HG03196 (cell line): ENCODE results near the gene EEF1A2.

ENCODE experiments used
- ATAC-seq: cut with Tn5 transposase; IDR thresholded peaks from one replicate; pipeline ENCODE4 v1.9.1; 2021; ENCODE audit not compliant: unreplicated experiment

The EEF1A2 gene

GRCh38 chr20:63456429-63457284 is 42.2 kb downstream of the EEF1A2 start:
- ATAC-seq, result no peak

DNA sequence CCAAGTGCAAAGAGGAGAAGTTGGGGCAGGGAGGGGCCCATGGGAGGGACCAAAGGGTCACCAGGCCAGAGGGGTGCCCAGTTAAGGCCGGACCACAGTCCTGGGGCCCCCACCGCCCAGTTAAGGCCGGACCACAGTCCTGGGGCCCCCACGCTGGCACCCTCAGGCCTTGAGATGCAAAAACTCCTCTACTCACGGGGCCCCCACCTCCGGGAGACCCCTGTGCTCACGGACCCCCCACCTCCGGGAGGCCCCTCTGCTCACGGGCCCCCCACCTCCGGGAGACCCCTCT is 43.4 kb downstream of the EEF1A2 start:
- no peak for ATAC-seq

- no peak for ATAC-seq
Measured at GRCh38 chr20:63454731-63455567, 43.9 kb downstream of the EEF1A2 start.

- no peak for ATAC-seq
Measured at GRCh38 chr20:63452821-63453523, 45.9 kb downstream of the EEF1A2 start.

DNA sequence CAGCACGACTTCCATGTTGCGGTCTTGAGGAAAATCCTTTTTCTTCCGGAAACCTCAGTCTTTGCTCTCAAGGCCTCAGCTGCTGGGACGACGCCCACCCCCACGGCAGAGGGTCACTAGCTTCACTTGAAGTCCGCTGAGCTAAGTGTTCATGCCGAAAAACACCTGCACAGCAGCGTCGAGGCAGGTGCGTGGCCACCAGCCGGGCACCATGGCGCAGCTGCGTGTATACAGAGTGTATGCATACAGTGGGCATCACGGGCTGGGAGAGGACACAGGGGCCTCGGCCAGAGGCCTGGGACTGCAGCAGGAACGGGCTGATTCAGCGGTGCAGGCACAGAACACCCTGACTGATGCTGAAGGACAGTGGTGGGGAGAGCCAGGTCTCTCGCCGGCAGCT is 46.5 kb downstream of the EEF1A2 start:
- no peak for ATAC-seq

DNA sequence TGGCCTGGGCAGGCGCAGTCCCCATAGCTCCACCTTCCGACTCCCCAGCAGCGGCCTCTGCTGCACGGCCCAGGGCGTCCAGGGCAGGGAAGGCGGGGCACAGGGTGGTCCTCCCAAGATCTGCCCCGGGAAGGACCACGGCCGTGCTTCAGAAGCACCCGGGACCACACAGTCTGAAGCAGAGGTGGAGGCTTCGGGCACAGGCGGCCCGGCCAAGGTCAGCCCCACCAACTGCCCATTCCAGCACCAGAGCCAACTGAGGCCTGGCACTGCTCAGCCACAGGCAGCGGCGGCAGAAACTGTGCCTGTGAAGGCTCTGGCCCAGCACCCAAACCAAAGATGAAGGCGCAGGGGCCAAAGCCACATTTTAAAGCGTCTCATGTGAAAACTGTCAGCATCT is 47.1 kb downstream of the EEF1A2 start:
- no peak for ATAC-seq

GRCh38 chr20:63449796-63450730 is 48.8 kb downstream of the EEF1A2 start:
- no peak for ATAC-seq

DNA sequence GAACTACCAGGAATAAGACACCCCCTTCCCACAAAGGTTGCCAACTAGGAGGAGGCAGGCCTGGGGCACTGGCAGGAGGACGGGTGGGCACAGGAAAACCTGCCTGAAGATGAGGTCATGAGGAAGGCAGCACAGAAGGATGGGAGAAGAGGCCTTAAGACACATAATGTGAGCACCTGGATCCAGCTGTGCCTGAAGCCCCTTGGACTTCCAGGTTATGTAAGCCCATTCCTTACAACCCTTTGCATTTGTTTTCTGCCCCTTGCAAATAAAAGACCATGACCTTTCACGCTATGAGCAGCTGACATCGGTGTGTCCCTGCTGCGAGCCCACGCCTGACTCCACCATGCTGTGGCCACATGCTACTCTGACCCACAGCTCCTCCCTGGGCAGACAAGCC is 49.9 kb downstream of the EEF1A2 start:
- no peak for ATAC-seq

DNA sequence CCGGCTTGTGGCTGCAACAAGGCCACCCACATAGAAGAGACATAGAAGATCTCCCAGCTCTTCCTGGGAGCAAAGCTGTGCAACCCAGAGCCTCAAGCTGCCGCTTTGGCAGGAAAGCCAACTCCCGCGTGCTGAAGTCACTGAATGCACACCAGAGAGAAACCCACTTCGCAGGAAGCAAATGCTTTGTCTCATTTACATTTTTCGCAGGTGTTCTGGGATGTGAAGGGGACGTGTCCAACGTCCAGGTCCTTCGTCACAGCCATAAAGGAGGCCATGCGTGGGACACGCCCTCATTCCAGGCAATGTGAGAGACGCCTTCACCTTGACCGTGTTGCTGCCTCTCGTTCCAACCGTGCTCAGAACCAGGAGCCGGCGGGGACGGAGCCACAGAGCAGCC is 50.9 kb downstream of the EEF1A2 start:
- no peak for ATAC-seq

- no peak for ATAC-seq
Measured at GRCh38 chr20:63447320-63447719, 51.6 kb downstream of the EEF1A2 start.

GRCh38 chr20:63446216-63447024 is 52.5 kb downstream of the EEF1A2 start:
- no peak for ATAC-seq

DNA sequence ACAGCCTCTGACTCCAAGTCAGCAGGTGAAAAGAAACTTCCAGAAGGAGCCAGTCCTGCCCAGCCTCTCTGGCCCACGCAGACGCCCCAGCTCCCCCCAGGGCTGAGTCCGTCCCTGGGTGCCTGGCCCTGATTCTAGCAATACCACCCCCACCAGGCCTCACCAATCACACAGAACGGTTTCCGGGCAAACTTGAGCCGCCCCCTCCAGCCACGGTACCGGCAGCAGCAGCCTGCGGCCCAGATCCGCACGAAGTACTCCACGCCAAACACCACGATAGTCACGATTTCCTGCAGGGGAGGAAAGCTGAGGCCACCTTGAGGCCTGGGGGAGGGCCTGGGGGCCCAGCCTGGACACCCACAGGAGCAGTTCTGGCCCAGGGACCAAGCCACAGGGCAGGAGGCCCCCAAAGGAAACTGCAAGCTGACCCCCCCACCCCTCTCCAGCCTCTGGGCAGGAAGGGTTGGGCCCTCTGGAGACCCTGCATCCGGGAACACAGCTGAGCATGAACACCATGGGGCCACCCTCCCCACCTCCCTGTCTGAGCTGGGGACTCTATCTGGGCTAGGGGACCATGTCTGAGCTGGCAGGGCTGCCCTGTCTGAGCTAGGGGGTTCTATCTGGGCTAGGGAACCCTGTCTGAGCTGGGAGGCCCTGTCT is 53.7 kb downstream of the EEF1A2 start:
- no peak for ATAC-seq

- ATAC-seq, result no peak
Measured at GRCh38 chr20:63444548-63444947, 54.3 kb downstream of the EEF1A2 start.

DNA sequence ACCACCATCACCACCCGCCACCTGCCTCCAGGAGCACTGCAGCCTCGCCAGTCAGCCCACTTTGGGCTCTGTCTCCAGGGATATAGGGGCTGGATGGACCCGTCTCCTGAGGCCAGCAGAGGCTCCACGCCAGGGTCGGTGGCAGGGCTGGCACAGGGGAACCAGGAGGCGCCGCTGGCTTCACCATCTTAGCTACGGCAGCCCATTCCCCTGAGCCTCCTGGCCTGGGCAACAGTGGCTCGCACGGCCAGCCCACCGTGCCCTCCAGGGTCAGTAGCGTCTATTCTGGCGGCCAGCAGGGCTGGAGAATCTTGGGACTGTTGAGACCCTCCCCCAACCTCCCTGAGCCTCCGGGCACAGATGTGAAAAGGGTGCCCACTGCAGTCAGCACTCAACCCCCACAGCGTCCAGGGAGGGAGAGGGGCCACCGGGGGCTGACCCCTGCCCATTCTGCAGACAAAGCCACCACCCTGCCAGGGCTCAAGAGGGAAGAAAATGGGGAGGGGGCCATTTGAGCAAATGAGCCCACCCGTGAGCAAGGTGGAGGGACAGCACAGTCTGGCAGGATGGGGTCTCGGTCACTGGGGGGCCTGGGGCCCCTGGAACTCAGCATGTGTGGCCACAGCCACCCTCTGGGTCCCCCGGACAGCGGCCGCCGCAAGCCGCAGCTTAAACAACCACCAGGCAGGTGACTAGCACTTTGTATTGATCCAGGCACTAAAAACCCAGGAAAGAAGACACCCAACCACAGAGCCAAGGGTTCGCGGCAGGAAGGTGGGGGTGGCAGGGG is 55.1 kb downstream of the EEF1A2 start:
- ATAC-seq, result no peak

DNA sequence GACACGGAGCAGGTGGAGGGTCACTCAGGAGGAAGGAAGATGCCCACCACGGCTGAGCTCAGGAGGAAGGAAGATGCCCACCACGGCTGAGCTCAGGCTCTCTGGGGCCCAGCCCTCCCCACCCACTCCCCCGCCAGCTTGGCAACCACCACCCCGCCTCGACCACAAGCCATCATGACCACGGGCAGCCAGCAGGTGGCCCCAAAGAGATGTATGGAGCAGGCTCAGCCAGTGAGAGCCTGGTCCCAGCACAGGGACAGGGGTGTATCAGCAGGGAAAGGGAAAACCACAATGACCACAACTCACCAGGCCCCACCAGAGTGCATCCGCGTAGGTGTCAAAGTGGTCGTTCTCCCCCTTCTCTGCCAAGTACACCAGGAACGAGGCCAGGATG is 56.8 kb downstream of the EEF1A2 start:
- ATAC-seq, result no peak

DNA sequence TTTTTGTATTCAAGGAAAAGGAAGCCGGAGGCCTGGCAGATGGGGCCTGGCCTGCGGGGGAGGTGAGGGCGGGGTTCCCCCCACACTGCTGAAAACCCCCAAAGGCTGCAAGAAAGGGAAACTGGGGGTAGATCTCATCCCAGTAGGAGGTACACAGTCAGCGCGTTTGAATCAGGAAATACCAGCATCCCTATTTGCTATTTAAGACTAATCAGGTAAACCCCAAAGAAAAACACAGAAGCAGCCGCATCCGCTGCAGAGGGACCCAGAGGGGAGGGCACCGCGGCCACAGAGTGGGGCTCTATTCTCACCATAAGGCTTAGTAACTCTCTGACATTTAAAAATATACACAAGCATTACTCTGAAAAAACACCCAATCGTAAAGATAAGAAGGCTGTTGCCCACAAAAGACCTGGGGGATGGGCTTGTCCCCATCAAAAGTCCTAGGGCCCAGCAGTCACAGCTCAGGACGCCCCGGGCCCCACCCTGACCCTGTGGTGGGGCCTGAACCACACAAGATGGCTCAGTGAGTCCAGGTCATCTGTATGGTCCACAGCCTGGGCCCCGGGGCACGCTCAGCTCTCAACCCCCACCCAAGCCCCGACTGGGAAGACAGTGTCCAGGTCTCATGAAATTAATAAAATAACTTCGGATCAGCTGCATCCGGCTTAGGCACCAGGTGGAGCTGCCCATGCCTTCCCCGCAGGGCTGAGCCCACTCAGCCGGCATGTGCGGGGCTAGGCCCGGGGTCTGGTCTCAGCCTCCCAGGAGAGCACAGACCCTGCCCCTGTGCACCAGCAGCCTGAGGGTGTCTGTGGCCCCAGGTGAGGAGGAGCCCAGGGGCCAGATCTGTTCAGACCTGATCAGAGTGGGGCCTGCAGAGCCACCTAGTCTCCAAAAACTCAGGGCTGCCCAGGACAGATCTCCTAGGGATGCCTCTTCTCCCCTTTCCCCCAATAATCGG is 57.5 kb downstream of the EEF1A2 start:
- ATAC-seq, result peak; percentile 44

- ATAC-seq, result no peak
Measured at GRCh38 chr20:63440366-63440955, 58.4 kb downstream of the EEF1A2 start.
